ENCODE data around the gene M1AP. TPM values are rescaled to one million over a fixed set of nuclear protein-coding genes. Genes with fewer than 3 reads are reported as not detected.

M1AP gene
- total RNA-seq, 1 experiment from 2014 or later = 7.6 TPM

DNA sequence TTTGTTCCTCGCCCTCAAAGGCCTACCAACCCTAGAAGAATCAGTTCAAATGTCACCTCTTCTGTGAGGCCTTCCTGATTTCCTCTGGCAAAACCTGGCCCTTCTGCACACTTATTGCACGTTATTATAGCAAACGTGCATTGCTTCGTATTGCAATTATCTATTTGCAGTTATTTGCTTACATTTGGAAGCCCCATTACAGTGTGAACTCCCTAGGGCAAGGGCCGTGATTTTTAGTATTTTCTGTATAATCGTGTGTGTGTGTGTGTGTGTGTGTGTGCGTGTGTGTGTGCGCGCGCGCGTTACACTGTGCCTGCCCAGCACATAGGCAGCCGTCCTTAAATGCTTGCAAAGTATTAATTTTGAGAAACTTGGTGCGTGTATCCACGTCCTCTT is 5.5 kb upstream of the M1AP start:
- H2BK5ac ChIP-seq (ENCODE audit: insufficient read length, low read length) = no peak overlapping the region
- no peaks in the 10 kb centered on the region for H3K79me1 ChIP-seq (ENCODE audit: insufficient read depth, low read depth, low read length, poor library complexity, severe bottlenecking)
- Mint-ChIP-seq H3K27ac (no peak overlapping the region; a peak in 1 of 7 replicates), H3K36me3 (ENCODE audit: insufficient read depth in 1 of 3, low read depth in 3 of 3) (peaks cover 0 to 5% (median 0%) of the 10 kb centered on the region in 3 experiments; a peak in 2 of 7 replicates), H3K4me3 (peak overlapping the region; percentile 61 to 80), H3K4me1 (peaks cover 5% of the 10 kb centered on the region in 2 experiments), H3K27me3 (ENCODE audit: low read depth) (peaks cover 41% of the 10 kb centered on the region), H3K9me3 (peaks cover 0 to 14% of the 10 kb centered on the region in 2 experiments; a peak in 2 of 5 replicates)
- no peak overlapping the region for H4K91ac ChIP-seq (ENCODE audit: insufficient read length, low read depth, low read length)
- H2BK12ac ChIP-seq (ENCODE audit: insufficient read length, low read depth, low read length) = no peak overlapping the region
- no peak for TF ChIP-seq CTCF (conservative IDR thresholded peaks at IDR 0.05)
- H2BK20ac ChIP-seq (ENCODE audit: low read depth, low read length, poor library complexity, severe bottlenecking) = no peak overlapping the region
- H3K56ac ChIP-seq (ENCODE audit: insufficient read length, low read depth, low read length) = no peak overlapping the region
- H3K23me2 ChIP-seq (ENCODE audit: insufficient read length, low read depth, low read length, poor library complexity, severe bottlenecking) = peaks cover 11% of the 10 kb centered on the region
- no peak overlapping the region for H2AFZ ChIP-seq (ENCODE audit: low read length)
- H2BK120ac ChIP-seq (ENCODE audit: low read depth, low read length, poor library complexity, severe bottlenecking) = no peak overlapping the region
- H3T11ph ChIP-seq (ENCODE audit: low read length) = no peak overlapping the region
- H3K79me2 ChIP-seq (ENCODE audit: insufficient read depth, low read length) = no peaks in the 10 kb centered on the region
- no peaks in the 10 kb centered on the region for H4K20me1 ChIP-seq (ENCODE audit: control insufficient read depth, insufficient read depth, insufficient read length)
- no peak overlapping the region for H2AK5ac ChIP-seq (ENCODE audit: insufficient read length, low read length)
- peak overlapping the region; percentile 58 for H3K4me2 ChIP-seq (ENCODE audit: insufficient read depth, insufficient read length, low read length)
- no peaks in the 10 kb centered on the region for H3K9me3 ChIP-seq (ENCODE audit: control insufficient read depth, low read depth, low read length)
- peaks cover 15% of the 10 kb centered on the region for H3K27me3 ChIP-seq (ENCODE audit: insufficient read depth, low read length)
- no peak overlapping the region for H3K14ac ChIP-seq (ENCODE audit: insufficient read depth, low read length)
- H3K4ac ChIP-seq (ENCODE audit: low read depth, low read length) = no peak overlapping the region
- no peak overlapping the region for H4K5ac ChIP-seq (ENCODE audit: insufficient read length, low read depth, low read length)
- no peak overlapping the region for H4K8ac ChIP-seq (replicated peaks; ENCODE audit: insufficient read length, low read depth, low read length)
- H3K18ac ChIP-seq (ENCODE audit: insufficient read length, low read depth, low read length) = no peak overlapping the region
- H3K23ac ChIP-seq (ENCODE audit: insufficient read length, low read depth, low read length) = no peak overlapping the region
- H3K27ac ChIP-seq (ENCODE audit: insufficient read length, low read depth, low read length) = no peak overlapping the region
- WGBS (ENCODE audit: extremely low coverage, insufficient read length, low lambda C conversion rate) = no CpG with 5 or more reads among the region's 15 CpGs
- H3K9ac ChIP-seq (ENCODE audit: extremely low read depth, insufficient read length, low read length) = no peak overlapping the region
- no peak for DNase-seq
- H2BK15ac ChIP-seq (ENCODE audit: low read depth, low read length) = no peak overlapping the region
- no peaks in the 10 kb centered on the region; the same call in 1 of the 2 replicates for H3K4me1 ChIP-seq (ENCODE audit: insufficient read depth, low read length)
